ENCODE measurements around the gene GJD3.

The GJD3 gene

DNA sequence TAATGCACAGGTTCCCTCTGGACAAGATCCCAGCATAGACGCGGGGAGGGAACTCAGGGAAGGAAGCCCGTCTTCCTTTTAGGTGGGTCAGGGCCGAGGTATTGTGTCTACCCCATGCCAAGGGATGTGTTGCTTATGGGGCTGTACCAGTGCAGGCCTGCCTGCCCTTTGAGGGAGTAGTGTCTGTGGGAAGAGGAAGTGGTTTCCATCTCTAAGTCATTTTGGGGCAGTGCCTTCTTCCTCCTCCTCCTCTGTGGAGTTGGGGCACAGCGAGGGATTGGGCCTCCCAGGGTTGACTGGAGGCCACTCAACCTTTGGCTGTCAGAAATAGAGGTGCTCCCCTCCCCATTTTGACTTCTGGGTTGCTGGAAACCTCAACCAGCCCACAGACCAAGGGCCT is 26.5 kb downstream of the GJD3 start:
- DNase-seq: no peak

- no peak for DNase-seq
Observed at GRCh38 chr17:40337351-40337750, 27.2 kb downstream of the GJD3 start.

- no peak for DNase-seq
Observed at GRCh38 chr17:40335620-40336019, 28.9 kb downstream of the GJD3 start.

GRCh38 chr17:40333781-40334448 is 30.6 kb downstream of the GJD3 start:
- no peak for DNase-seq

GRCh38 chr17:40331743-40332641 is 32.5 kb downstream of the GJD3 start:
- DNase-seq: no peak

DNA sequence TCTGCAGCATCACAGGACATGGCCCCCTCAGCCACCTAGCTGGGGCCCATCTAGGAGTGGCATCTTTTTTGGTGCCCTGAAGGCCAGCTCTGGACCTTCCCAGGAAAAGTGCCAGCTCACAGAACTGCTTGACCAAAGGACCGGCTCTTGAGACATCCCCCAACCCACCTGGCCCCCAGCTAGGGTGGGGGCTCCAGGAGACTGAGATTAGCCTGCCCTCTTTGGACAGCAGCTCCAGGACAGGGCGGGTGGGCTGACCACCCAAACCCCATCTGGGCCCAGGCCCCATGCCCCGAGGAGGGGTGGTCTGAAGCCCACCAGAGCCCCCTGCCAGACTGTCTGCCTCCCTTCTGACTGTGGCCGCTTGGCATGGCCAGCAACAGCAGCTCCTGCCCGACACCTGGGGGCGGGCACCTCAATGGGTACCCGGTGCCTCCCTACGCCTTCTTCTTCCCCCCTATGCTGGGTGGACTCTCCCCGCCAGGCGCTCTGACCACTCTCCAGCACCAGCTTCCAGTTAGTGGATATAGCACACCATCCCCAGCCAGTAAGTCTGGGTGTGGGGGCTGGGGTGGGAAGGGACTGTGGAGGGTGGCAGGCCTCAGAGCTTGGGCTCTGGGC is 33.6 kb downstream of the GJD3 start:
- DNase-seq: no peak

DNA sequence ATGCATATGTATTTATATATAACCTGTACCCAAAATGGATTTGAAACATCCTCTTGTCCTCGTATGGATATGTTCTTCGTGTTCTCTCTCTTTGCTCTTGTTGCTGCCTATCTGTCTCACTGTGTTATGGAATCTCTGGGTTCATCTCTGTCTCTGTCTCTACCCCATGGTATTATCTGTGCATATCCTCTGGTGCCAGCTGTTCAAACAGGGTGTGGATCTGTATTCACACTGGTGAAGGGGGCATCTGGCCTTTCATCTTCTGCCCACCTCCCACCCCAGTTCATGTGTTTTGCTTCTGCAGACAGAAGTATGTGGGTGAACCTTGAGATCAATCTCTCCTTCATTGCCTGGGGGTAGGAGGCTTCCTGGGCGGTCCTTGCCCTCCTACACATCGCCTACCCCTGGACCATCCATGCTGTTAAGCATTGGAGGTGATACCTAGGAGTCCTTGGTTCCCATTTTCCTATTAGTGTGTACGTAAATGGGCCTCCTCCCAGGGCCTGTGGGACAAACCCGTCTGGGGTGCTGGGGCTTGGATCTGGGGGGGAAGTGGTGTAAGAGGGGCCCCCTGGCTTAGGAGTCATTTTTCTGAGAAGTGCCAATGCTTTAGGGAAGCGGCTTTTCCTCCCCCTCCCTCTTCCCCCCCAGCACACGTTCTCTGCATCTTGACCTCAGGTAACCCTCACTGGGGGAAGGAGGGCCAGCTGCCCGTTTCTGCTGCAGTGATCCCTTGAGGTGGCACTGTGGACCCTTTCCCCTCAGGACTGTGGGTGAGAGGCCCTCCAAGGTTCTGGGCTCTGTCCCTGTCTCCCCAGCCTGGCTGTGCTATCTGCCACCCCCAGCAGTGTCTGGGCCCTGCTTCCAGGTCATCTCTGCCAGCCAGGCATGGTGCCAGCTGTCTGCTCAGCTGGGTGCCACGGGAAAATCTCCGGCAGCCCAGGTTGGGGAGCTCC is 34.4 kb downstream of the GJD3 start:
- DNase-seq: no peak

- DNase-seq: no peak
Observed at GRCh38 chr17:40328386-40328766, 36.2 kb downstream of the GJD3 start.

DNA sequence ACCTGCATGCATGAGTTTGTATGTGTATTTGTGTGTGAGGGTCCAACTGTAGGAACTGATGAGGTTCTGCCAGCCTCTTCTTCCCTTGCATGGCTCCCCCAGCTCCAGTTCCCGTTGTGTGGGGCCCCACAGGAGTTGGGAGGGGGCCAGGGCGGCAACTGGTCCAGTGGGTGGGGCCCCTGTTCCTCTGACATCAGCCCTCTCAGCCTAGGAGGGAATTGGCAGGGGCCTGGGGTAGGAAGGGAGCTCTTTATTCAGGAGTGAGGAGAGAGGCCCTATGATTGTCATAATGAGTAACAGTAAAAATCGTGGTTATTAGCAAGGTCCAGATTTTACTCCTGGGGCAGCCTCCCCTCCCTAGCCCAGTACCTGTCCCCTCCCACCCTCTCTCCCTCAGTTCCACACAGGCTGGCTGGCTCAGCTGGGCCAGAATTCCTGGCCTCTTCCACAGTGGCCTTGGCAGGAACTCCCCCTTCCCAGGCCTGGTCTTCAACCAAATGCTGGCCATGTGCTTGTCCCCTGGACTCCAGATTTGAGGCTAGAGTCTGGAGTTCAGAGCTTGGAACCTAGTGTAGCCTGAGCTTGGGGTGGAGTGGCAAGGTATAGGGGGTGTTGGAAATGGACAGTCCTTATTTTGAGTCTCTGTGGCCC is 36.7 kb downstream of the GJD3 start:
- DNase-seq: no peak

DNA sequence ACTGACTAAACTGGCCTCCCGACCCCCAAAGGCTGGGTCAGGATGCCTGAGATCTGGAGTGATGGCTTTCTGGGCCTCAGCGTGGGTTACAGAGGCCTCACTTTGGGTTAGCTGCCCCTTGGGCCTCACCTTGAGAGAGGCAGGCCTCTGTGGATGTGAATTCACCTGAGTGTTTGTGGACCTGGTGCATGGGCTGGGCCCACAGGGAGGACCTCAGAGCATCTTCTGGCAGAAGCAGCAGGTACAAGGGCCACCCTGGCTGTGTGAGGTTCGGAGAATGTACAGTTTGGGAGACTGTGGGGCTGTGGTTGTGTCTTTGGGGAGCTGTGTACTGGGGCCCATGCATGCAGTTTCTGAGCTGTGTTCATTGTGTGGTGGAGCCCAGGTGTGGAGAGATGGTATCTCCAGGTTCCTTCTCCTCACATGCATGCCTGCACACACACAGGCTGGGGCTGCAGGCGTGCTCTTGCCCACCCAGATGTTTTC is 37.2 kb downstream of the GJD3 start:
- no peak for DNase-seq

DNA sequence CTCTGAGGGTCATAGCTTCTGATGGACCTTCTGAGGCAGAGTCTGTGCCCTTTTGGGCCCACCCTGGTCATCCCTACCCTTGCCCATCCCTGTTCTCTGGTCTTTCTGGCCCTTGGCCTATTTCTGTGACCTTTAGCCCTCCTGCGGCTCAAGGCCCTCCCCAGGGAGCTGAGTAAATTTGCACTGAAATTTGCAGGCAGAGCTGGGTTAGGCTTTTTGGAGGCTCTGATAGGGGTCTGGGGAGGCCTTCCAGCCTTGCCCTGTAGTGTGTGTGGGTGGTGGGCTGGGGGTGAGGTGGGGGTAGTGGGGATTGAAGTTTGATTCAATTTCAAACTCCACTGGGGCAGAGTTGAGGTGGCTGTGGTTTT is 37.7 kb downstream of the GJD3 start:
- DNase-seq: no peak

DNA sequence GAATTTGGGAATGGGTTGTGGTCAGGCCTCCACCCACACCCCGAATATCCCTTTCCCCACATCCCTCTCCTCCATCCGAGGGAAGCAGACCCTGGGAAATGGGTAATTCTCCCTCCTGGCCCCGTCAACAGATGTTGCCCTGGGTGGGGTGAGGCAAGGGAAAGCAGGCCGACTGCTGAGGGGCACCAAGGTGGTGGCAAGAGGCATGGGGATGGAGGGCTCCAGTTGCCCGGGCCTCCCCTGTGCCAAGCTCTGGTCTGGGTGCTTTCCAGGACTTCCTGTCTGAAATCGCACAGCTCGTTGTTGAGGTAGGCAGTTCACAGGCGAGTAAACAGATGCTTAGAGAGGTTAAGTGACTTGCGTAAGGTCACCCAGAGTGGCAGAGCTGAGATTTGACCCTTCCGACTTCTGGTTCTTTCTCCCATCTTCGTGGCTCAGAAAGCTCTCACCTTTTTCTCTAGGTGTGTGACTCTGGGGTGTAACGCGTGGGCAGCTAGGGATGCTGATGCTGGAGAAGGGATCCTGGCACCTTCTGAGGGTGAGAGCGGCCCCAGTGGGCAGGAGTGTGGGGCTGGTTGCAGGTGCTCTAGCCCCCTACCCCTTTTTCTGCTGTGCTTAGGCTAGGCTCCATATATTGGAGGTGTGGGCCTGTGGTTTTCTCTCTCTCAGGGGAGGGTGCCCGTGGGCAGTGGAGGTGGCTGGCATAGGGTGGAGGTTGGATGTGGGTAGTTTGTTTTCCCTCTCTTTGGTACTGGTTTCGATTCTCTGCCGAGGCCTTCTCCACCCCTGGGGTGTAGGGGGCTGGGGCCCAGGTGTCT is 38.3 kb downstream of the GJD3 start:
- DNase-seq: no peak

GRCh38 chr17:40325156-40326013 is 39.2 kb downstream of the GJD3 start:
- DNase-seq: no peak

- no peak for DNase-seq
Observed at GRCh38 chr17:40323391-40324381, 40.9 kb downstream of the GJD3 start.

DNA sequence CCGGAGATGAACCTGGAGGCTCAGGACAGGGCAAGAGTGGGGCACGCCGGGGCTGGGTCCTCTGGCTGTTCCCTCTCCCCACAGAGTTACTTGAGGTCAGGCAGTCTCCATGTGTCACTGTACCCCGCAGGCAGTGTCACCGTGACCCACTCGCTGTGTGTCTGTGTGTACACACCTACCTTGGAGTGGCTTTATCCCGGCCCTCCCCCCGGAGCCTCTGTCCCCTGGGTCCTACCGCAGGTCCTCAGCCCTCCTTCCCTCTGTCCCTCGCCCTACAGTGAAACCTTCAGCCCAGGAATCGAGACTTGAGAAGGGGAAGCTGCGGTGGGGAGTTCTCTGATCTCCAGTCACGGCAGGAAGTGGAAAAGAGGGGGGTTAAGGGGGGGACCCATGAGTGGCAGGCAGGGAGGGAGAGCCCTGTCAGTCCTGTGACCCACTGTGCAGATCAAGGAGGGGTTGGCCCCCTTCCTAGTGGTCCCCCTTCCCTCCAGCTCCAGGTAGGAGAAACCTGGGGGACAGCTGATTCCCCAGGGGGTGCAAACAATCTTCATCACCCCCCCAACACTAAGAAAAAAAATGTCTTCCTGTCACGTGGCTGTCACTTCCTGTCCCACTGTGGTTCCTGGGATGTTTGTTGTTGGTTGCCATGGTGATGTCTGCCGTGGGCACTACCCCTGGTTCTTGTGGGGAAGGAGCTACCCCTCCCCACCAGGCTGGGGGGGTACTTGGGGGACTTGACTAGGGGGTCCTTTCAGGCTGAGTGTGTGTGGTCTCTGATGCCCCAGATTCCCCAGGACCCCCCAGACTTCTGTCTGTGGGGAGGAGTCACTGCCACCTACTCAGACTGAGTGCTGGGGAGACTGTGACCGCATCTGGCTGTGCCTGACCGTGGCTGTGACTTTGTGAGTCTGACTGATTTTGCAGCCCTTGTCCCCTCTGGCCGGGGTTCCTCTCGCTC is 41.9 kb downstream of the GJD3 start:
- no peak for DNase-seq

- DNase-seq: no peak
Observed at GRCh38 chr17:40321961-40322357, 42.6 kb downstream of the GJD3 start.

GRCh38 chr17:40321524-40321929 is 43.0 kb downstream of the GJD3 start:
- no peak for DNase-seq
